ENCODE data around the gene SIX3. TPM values are rescaled to one million over a fixed set of nuclear protein-coding genes. Genes with fewer than 3 reads are reported as not detected.

The SIX3 gene
- total and polyA plus RNA-seq, 4 donors = 0.02 to 0.06 TPM; not detected in 2

GRCh38 chr2:44942304-44943030 lies 965 bp downstream of the SIX3 start:
- no peak for TF ChIP-seq CTCF (IDR thresholded peaks at IDR 0.05; ENCODE audit: control extremely low read depth, extremely low read depth)
- peaks cover 0 to 33% (median 5%) of the 10 kb centered on the region in 5 donors for H3K4me1 ChIP-seq (ENCODE audit: control insufficient read depth in 5 of 5, insufficient read depth in 5 of 5, low read length in 5 of 5)
- DNase-seq (no peak), ATAC-seq (ENCODE audit: insufficient read depth, low FRiP score) (no peak)
- H3K27me3 ChIP-seq (ENCODE audit: control insufficient read depth in 3 of 3, insufficient read depth in 3 of 3, low read length in 2 of 3) = peaks cover 6 to 91% (median 79%) of the 10 kb centered on the region in 3 donors
- no peak overlapping the region for H3K9ac ChIP-seq (ENCODE audit: insufficient read depth in 1 of 2, low read length in 2 of 2)
- WGBS, 2 donors = 2 to 6% methylated on average over 52 to 69 of the region's 69 CpGs
- H3K27ac ChIP-seq (ENCODE audit: low read depth in 1 of 2, low read length in 1 of 2) = no peak overlapping the region
- no peaks in the 10 kb centered on the region for H3K36me3 ChIP-seq (ENCODE audit: control insufficient read depth in 4 of 4, insufficient read depth in 4 of 4, low read length in 4 of 4)
- H3K4me3 ChIP-seq = no peak overlapping the region
- no peaks in the 10 kb centered on the region for H3K9me3 ChIP-seq (ENCODE audit: control insufficient read depth in 4 of 4, insufficient read depth in 3 of 4, low read length in 3 of 4)

GRCh38 chr2:44943031-44943692 lies 1.7 kb downstream of the SIX3 start:
- no peak overlapping the region for H3K9ac ChIP-seq (ENCODE audit: insufficient read depth in 1 of 2, low read length in 2 of 2)
- ATAC-seq (ENCODE audit: insufficient read depth, low FRiP score) (no peak), DNase-seq (no peak)
- TF ChIP-seq CTCF (IDR thresholded peaks at IDR 0.05; ENCODE audit: control extremely low read depth, extremely low read depth) = no peak
- H3K27me3 ChIP-seq (ENCODE audit: control insufficient read depth in 3 of 3, insufficient read depth in 3 of 3, low read length in 2 of 3) = peaks cover 6 to 91% (median 80%) of the 10 kb centered on the region in 3 donors
- WGBS, 2 donors = 15 to 25% methylated on average over 35 to 36 of the region's 36 CpGs
- no peaks in the 10 kb centered on the region for H3K36me3 ChIP-seq (ENCODE audit: control insufficient read depth in 4 of 4, insufficient read depth in 4 of 4, low read length in 4 of 4)
- H3K9me3 ChIP-seq (ENCODE audit: control insufficient read depth in 4 of 4, insufficient read depth in 3 of 4, low read length in 3 of 4) = no peaks in the 10 kb centered on the region
- H3K4me3 ChIP-seq = no peak overlapping the region
- H3K4me1 ChIP-seq (ENCODE audit: control insufficient read depth in 5 of 5, insufficient read depth in 5 of 5, low read length in 5 of 5) = peaks cover 0 to 30% (median 5%) of the 10 kb centered on the region in 5 donors
- no peak overlapping the region for H3K27ac ChIP-seq (ENCODE audit: low read depth in 1 of 2, low read length in 1 of 2)

- H3K9me3 ChIP-seq (ENCODE audit: control insufficient read depth in 4 of 4, insufficient read depth in 3 of 4, low read length in 3 of 4) = peaks cover 0 to 2% (median 0%) of the 10 kb centered on the region in 4 donors
- H3K4me3 ChIP-seq = no peak overlapping the region
- TF ChIP-seq CTCF (IDR thresholded peaks at IDR 0.05; ENCODE audit: control extremely low read depth, extremely low read depth) = no peak
- no peak for DNase-seq
- peaks cover 9 to 93% (median 78%) of the 10 kb centered on the region in 3 donors for H3K27me3 ChIP-seq (ENCODE audit: control insufficient read depth in 3 of 3, insufficient read depth in 3 of 3, low read length in 2 of 3)
- H3K9ac ChIP-seq (ENCODE audit: insufficient read depth in 1 of 2, low read length in 2 of 2) = no peak overlapping the region
- ATAC-seq (ENCODE audit: insufficient read depth, low FRiP score) = no peak
- peaks cover 0 to 28% (median 5%) of the 10 kb centered on the region in 5 donors for H3K4me1 ChIP-seq (ENCODE audit: control insufficient read depth in 5 of 5, insufficient read depth in 5 of 5, low read length in 5 of 5)
- no peaks in the 10 kb centered on the region for H3K36me3 ChIP-seq (ENCODE audit: control insufficient read depth in 4 of 4, insufficient read depth in 4 of 4, low read length in 4 of 4)
- WGBS, 2 donors = 19 to 34% methylated on average over 9 to 10 of the region's 10 CpGs
- no peak overlapping the region for H3K27ac ChIP-seq (ENCODE audit: low read depth in 1 of 2, low read length in 1 of 2)
These were observed 2.2 kb downstream of the SIX3 start for GRCh38 chr2:44943693-44944101.
